Neuron (in vitro differentiated cells): Measurements from ENCODE around the gene OST4.
A peak's percentile ranks its signal among the peaks of the same experiment; 100 is the strongest.

Experiments used
- H2AFZ ChIP-seq: one replicate; pipeline ENCODE4 v1.6.1; 2013; ENCODE audit warnings: low read depth, mild to moderate bottlenecking, inconsistent platforms, low read length, moderate library complexity
- H3K27me3 ChIP-seq: one replicate; pipeline ENCODE4 v1.6.1; 2013; ENCODE audit warnings: low read length; ENCODE audit not compliant: insufficient read depth
- H3K36me3 ChIP-seq: one replicate; pipeline ENCODE4 v1.6.1; 2013; ENCODE audit warnings: low read length; ENCODE audit not compliant: insufficient read depth
- H3K4me1 ChIP-seq: one replicate; pipeline ENCODE4 v1.6.1; 2013; ENCODE audit warnings: low read length; ENCODE audit not compliant: insufficient read depth
- H3K4me3 ChIP-seq: 2 replicates; pipeline ENCODE4 v1.5.1; 2013; ENCODE audit warnings: mild to moderate bottlenecking, low read length, moderate library complexity
- H3K9me3 ChIP-seq: one replicate; pipeline ENCODE4 v1.6.1; 2013; ENCODE audit warnings: low read length

OST4 gene

GRCh38 chr2:27050281-27050995 is 21.0 kb downstream of the OST4 start:
- H3K4me3 ChIP-seq = peak overlapping the region; percentile 75

GRCh38 chr2:27049422-27050280 is 21.8 kb downstream of the OST4 start:
- Histone ChIP-seq H3K27me3 (no peaks in the 10 kb centered on the region), H3K9me3 (no peaks in the 10 kb centered on the region), H3K36me3 (peaks cover 17% of the 10 kb centered on the region), H3K4me1 (peaks cover 16% of the 10 kb centered on the region), H3K4me3 (peak overlapping the region; percentile 75), H2AFZ (peak overlapping the region; percentile 86)

More at GRCh38 chr2:27050281-27050995, 21.0 kb downstream of the OST4 start:
- Histone ChIP-seq H3K9me3 (no peaks in the 10 kb centered on the region), H3K36me3 (peaks cover 25% of the 10 kb centered on the region), H2AFZ (peak overlapping the region; percentile 86), H3K4me1 (peaks cover 16% of the 10 kb centered on the region), H3K27me3 (no peaks in the 10 kb centered on the region)

- H3K27me3 ChIP-seq = no peaks in the 10 kb centered on the region
- peaks cover 38% of the 10 kb centered on the region for H3K36me3 ChIP-seq
- no peak overlapping the region for H2AFZ ChIP-seq
These were observed 28.3 kb downstream of the OST4 start for GRCh38 chr2:27042985-27043634.

GRCh38 chr2:27042159-27042661 is 29.2 kb downstream of the OST4 start:
- no peaks in the 10 kb centered on the region for H3K4me1 ChIP-seq
- H2AFZ ChIP-seq = no peak overlapping the region
- no peaks in the 10 kb centered on the region for H3K27me3 ChIP-seq
- no peaks in the 10 kb centered on the region for H3K9me3 ChIP-seq
- peaks cover 47% of the 10 kb centered on the region for H3K36me3 ChIP-seq
- no peak overlapping the region for H3K4me3 ChIP-seq

More at GRCh38 chr2:27042985-27043634, 28.3 kb downstream of the OST4 start:
- Histone ChIP-seq H3K4me1 (no peaks in the 10 kb centered on the region), H3K4me3 (no peak overlapping the region), H3K9me3 (no peaks in the 10 kb centered on the region)

- Histone ChIP-seq H3K9me3 (no peaks in the 10 kb centered on the region), H2AFZ (no peak overlapping the region), H3K36me3 (peaks cover 51% of the 10 kb centered on the region), H3K4me1 (no peaks in the 10 kb centered on the region), H3K27me3 (no peaks in the 10 kb centered on the region), H3K4me3 (no peak overlapping the region)
These were observed 29.7 kb downstream of the OST4 start for GRCh38 chr2:27041752-27042151.

- Histone ChIP-seq H3K4me3 (no peak overlapping the region), H3K4me1 (no peaks in the 10 kb centered on the region), H3K27me3 (no peaks in the 10 kb centered on the region), H3K9me3 (no peaks in the 10 kb centered on the region), H3K36me3 (peaks cover 66% of the 10 kb centered on the region), H2AFZ (no peak overlapping the region)
These were observed 31.2 kb downstream of the OST4 start for GRCh38 chr2:27040282-27040681.

- H3K4me3 ChIP-seq = no peak overlapping the region
- H3K9me3 ChIP-seq = no peaks in the 10 kb centered on the region
- peaks cover 70% of the 10 kb centered on the region for H3K36me3 ChIP-seq
- no peaks in the 10 kb centered on the region for H3K27me3 ChIP-seq
- H3K4me1 ChIP-seq = no peaks in the 10 kb centered on the region
- no peak overlapping the region for H2AFZ ChIP-seq
These were observed 31.6 kb downstream of the OST4 start for GRCh38 chr2:27039871-27040270.

- Histone ChIP-seq H3K36me3 (peaks cover 71% of the 10 kb centered on the region), H3K9me3 (no peaks in the 10 kb centered on the region), H3K4me3 (no peak overlapping the region), H3K4me1 (no peaks in the 10 kb centered on the region), H3K27me3 (no peaks in the 10 kb centered on the region), H2AFZ (no peak overlapping the region)
These were observed 32.0 kb downstream of the OST4 start for GRCh38 chr2:27039426-27039825.

- Histone ChIP-seq H3K27me3 (no peaks in the 10 kb centered on the region), H2AFZ (no peak overlapping the region), H3K4me1 (peaks cover 5% of the 10 kb centered on the region), H3K9me3 (no peaks in the 10 kb centered on the region), H3K4me3 (no peak overlapping the region), H3K36me3 (peaks cover 71% of the 10 kb centered on the region)
These were observed 32.7 kb downstream of the OST4 start for GRCh38 chr2:27038631-27039339.

GRCh38 chr2:27038012-27038411 is 33.4 kb downstream of the OST4 start:
- H3K9me3 ChIP-seq = no peaks in the 10 kb centered on the region
- H3K36me3 ChIP-seq = peaks cover 71% of the 10 kb centered on the region
- H3K27me3 ChIP-seq = no peaks in the 10 kb centered on the region
- no peak overlapping the region for H2AFZ ChIP-seq
- H3K4me3 ChIP-seq = no peak overlapping the region
- peaks cover 11% of the 10 kb centered on the region for H3K4me1 ChIP-seq

GRCh38 chr2:27033253-27033852 is 38.1 kb downstream of the OST4 start:
- Histone ChIP-seq H3K36me3 (peaks cover 47% of the 10 kb centered on the region), H3K4me3 (peak overlapping the region; percentile 63), H3K9me3 (no peaks in the 10 kb centered on the region), H3K27me3 (no peaks in the 10 kb centered on the region), H2AFZ (peak overlapping the region; percentile 58), H3K4me1 (peaks cover 11% of the 10 kb centered on the region)
